ENCODE data around the gene CCNY. TPM values are rescaled to one million over a fixed set of nuclear protein-coding genes. Genes with fewer than 3 reads are reported as not detected.

Gene CCNY
- total and polyA plus RNA-seq, 2 of the 13 experiments (the other 11 are each of a cell fraction or from before 2014, with no cell fraction given), result 48.2 to 54.7 TPM

DNA sequence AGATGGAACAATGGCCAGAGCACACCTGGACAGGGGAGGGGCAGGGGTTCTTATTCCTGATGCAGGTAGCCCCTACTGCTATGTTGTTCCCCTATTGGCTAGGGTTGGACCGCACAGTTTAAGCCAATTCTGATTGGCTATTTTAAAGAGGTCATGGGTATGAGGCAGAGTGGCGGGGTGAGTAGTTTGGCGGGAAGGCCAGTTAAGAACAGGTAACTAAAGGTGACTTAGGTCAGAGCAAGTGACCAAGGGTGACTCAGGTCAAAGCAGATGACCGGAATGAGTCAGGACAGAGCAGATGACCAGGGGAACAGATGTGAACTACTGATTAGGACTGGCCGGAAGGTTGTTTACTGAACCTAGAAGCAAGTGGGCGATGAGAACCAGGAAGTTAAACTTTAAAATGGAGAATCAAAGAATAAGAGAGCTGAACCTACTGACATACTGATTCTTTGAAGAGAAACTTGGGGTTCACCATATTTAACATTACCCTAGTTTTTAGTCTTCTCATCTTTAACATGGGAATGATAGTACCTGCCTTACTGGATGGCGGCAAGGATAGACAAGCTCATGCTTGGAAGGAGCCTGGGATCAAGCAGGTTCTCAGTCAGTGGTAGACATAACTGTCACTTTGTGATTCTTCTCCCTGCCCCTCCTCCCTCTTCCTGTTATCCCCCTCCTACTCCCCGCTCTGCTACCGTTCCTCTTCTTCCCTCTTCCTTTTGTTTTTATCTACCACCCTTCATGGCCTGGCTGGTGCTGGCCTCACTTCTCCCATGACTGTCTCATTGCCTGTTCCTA lies 55.0 kb downstream of the CCNY start (continued):
- TF ChIP-seq ZNF703 (CRISPR knock-in tag; IDR thresholded peaks at IDR 0.05; ENCODE audit: borderline replicate concordance), result no peak
- TF ChIP-seq, protein P1, sequence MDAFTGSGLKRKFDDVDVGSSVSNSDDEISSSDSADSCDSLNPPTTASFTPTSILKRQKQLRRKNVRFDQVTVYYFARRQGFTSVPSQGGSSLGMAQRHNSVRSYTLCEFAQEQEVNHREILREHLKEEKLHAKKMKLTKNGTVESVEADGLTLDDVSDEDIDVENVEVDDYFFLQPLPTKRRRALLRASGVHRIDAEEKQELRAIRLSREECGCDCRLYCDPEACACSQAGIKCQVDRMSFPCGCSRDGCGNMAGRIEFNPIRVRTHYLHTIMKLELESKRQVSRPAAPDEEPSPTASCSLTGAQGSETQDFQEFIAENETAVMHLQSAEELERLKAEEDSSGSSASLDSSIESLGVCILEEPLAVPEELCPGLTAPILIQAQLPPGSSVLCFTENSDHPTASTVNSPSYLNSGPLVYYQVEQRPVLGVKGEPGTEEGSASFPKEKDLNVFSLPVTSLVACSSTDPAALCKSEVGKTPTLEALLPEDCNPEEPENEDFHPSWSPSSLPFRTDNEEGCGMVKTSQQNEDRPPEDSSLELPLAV (CRISPR knock-in tag; conservative IDR thresholded peaks at IDR 0.05; ENCODE audit: low read depth), result no peak
- no peak for TF ChIP-seq ZNF333 (CRISPR knock-in tag; IDR thresholded peaks at IDR 0.05; ENCODE audit: borderline replicate concordance)
- TF ChIP-seq RAD21 (CRISPR knock-in tag; IDR thresholded peaks at IDR 0.05), result no peak
- TF ChIP-seq EP300 (IDR thresholded peaks at IDR 0.05; ENCODE audit: low read depth in 2 of 2, low read length in 2 of 2), result peak in 1 of 2 experiments; percentile 35; a peak in 1 of 4 replicates
- no peak for TF ChIP-seq EP300 (CRISPR knock-in tag; IDR thresholded peaks at IDR 0.05; ENCODE audit: borderline replicate concordance)
- no peak for TF ChIP-seq ZNF629 (CRISPR knock-in tag; conservative IDR thresholded peaks at IDR 0.05)
- TF ChIP-seq TRIM24 (CRISPR knock-in tag; IDR thresholded peaks at IDR 0.05), result no peak
- TF ChIP-seq LCORL (IDR thresholded peaks at IDR 0.05), result no peak
- TF ChIP-seq LCORL (CRISPR knock-in tag; IDR thresholded peaks at IDR 0.05), result no peak

DNA sequence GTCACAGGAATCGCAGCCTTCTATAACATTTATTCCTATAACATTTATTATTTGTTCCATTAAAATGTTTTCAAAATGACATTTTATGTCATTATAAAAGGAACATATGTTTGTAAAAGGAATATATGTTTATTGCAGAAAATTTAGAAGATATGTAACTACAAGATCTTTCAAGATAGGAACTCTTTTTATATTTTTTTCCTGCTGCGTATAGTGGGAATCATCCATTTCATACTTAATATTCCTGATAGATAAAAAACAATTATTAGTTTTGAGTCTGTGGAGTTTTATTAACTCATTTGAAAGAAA lies 55.6 kb downstream of the CCNY start:
- WGBS (ENCODE audit: low lambda C conversion rate), result 93% methylated on average over 2 of the region's 2 CpGs
- H3K79me2 ChIP-seq (ENCODE audit: insufficient read depth, low read length), result peaks cover 97% of the 10 kb centered on the region
- TF ChIP-seq YY1 (IDR thresholded peaks at IDR 0.05; ENCODE audit: insufficient read depth, insufficient replicate concordance, low read depth, low read length), result no peak
- TF ChIP-seq KDM6A (CRISPR knock-in tag; IDR thresholded peaks at IDR 0.05; ENCODE audit: low read depth), result no peak
- TF ChIP-seq, protein P2, sequence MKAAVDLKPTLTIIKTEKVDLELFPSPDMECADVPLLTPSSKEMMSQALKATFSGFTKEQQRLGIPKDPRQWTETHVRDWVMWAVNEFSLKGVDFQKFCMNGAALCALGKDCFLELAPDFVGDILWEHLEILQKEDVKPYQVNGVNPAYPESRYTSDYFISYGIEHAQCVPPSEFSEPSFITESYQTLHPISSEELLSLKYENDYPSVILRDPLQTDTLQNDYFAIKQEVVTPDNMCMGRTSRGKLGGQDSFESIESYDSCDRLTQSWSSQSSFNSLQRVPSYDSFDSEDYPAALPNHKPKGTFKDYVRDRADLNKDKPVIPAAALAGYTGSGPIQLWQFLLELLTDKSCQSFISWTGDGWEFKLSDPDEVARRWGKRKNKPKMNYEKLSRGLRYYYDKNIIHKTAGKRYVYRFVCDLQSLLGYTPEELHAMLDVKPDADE (CRISPR knock-in tag; IDR thresholded peaks at IDR 0.05), result no peak
- no peak for TF ChIP-seq MAFG (CRISPR knock-in tag; IDR thresholded peaks at IDR 0.05)
- no peak for TF ChIP-seq NFYB (CRISPR knock-in tag; IDR thresholded peaks at IDR 0.05)
- no peak for TF ChIP-seq ZNF549 (CRISPR knock-in tag; IDR thresholded peaks at IDR 0.05)
- TF ChIP-seq, protein P3, sequence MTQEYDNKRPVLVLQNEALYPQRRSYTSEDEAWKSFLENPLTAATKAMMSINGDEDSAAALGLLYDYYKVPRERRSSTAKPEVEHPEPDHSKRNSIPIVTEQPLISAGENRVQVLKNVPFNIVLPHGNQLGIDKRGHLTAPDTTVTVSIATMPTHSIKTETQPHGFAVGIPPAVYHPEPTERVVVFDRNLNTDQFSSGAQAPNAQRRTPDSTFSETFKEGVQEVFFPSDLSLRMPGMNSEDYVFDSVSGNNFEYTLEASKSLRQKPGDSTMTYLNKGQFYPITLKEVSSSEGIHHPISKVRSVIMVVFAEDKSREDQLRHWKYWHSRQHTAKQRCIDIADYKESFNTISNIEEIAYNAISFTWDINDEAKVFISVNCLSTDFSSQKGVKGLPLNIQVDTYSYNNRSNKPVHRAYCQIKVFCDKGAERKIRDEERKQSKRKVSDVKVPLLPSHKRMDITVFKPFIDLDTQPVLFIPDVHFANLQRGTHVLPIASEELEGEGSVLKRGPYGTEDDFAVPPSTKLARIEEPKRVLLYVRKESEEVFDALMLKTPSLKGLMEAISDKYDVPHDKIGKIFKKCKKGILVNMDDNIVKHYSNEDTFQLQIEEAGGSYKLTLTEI (CRISPR knock-in tag; conservative IDR thresholded peaks at IDR 0.05), result no peak
- TF ChIP-seq ZNF12 (CRISPR knock-in tag; IDR thresholded peaks at IDR 0.05), result no peak
- no peak for TF ChIP-seq ARID2 (CRISPR knock-in tag; IDR thresholded peaks at IDR 0.05; ENCODE audit: borderline replicate concordance)
- no peak for TF ChIP-seq ZBTB42 (CRISPR knock-in tag; IDR thresholded peaks at IDR 0.05)
- intact Hi-C loops (cut with micrococcal nuclease; ENCODE audit: unreplicated experiment) (no loop called here), in situ Hi-C loops (cut with HindIII; ENCODE audit: extremely low pct_ligation_motif_present, low pct_unique_long_range_greater_than_20kb) (no loop called here)
- DNase-seq (ENCODE audit: low spot score), result no peak
- H3K9ac ChIP-seq (ENCODE audit: insufficient read depth, low read depth, low read length), result no peak overlapping the region
- H3K27ac ChIP-seq (ENCODE audit: extremely low read length, insufficient read depth, low read length), result no peak overlapping the region
- H3K36me3 ChIP-seq (replicated peaks in 1 of 2; ENCODE audit: control insufficient read depth in 1 of 2, insufficient read depth in 2 of 2, low read length in 2 of 2), result no peaks in the 10 kb centered on the region
- no peaks in the 10 kb centered on the region for H3K27me3 ChIP-seq (ENCODE audit: control insufficient read depth in 1 of 2, insufficient read depth in 2 of 2, low read length in 2 of 2)
- no peak overlapping the region for H3K4me3 ChIP-seq (replicated peaks in 1 of 3; ENCODE audit: insufficient read depth in 1 of 3, low read depth in 2 of 3, low read length in 3 of 3)
- no peak overlapping the region for H3K4me2 ChIP-seq (ENCODE audit: low read depth, low read length)
- no peak overlapping the region for H2AFZ ChIP-seq (ENCODE audit: low read length)
- H4K20me1 ChIP-seq (ENCODE audit: insufficient read depth, low read length), result no peaks in the 10 kb centered on the region; the same call in 1 of the 2 replicates
- no TSS peak for BruUV-seq (replicated peaks)
- no peak for ATAC-seq
- CTCF ChIA-PET (ENCODE audit: low intra/inter-chr PET ratio, low total read pairs), result no interaction called here
- peaks cover 87% of the 10 kb centered on the region for H3K4me1 ChIP-seq (ENCODE audit: insufficient read depth, low read length)
- POLR2A ChIA-PET, result no interaction called here
- peaks cover 10% of the 10 kb centered on the region; the same call in 1 of the 2 replicates for H3K9me3 ChIP-seq (ENCODE audit: low read length)
- FAIRE-seq, result no peak

All from HepG2 (cell line).